ENCODE results near the gene IGFL4.
A peak's percentile ranks its signal among the peaks of the same experiment; 100 is the strongest.

The IGFL4 gene

GRCh38 chr19:46076031-46076880 lies 35.5 kb upstream of the IGFL4 start:
- DNase-seq (ENCODE audit: low read depth, low spot score): no peak
- TF ChIP-seq CTCF (IDR thresholded peaks at IDR 0.05; ENCODE audit: low read depth, low read length): no peak
- no peak overlapping the region for H3K4me3 ChIP-seq (ENCODE audit: low read depth, low read length)
- in situ Hi-C loops (cut with HindIII; ENCODE audit: low sequenced_read_pairs): no loop called here

GRCh38 chr19:46073268-46073922 lies 32.6 kb upstream of the IGFL4 start:
- peak; percentile 23 for DNase-seq (ENCODE audit: low read depth, low spot score)
- TF ChIP-seq CTCF (IDR thresholded peaks at IDR 0.05; ENCODE audit: low read depth, low read length): no peak
- in situ Hi-C loops (cut with HindIII; ENCODE audit: low sequenced_read_pairs): no loop called here
- no peak overlapping the region for H3K4me3 ChIP-seq (ENCODE audit: low read depth, low read length)

- no peak for TF ChIP-seq CTCF (IDR thresholded peaks at IDR 0.05; ENCODE audit: low read depth, low read length)
- peak; percentile 89 for DNase-seq (ENCODE audit: low read depth, low spot score)
- no peak overlapping the region for H3K4me3 ChIP-seq (ENCODE audit: low read depth, low read length)
- in situ Hi-C loops (cut with HindIII; ENCODE audit: low sequenced_read_pairs): no loop called here
Measured at GRCh38 chr19:46069806-46070341, 29.1 kb upstream of the IGFL4 start.

- in situ Hi-C loops (cut with HindIII; ENCODE audit: low sequenced_read_pairs): no loop called here
- DNase-seq (ENCODE audit: low read depth, low spot score): peak; percentile 94
- no peak for TF ChIP-seq CTCF (IDR thresholded peaks at IDR 0.05; ENCODE audit: low read depth, low read length)
- H3K4me3 ChIP-seq (ENCODE audit: low read depth, low read length): no peak overlapping the region
Measured at GRCh38 chr19:46068345-46069258, 27.8 kb upstream of the IGFL4 start.

GRCh38 chr19:46067691-46068090 lies 26.9 kb upstream of the IGFL4 start:
- TF ChIP-seq CTCF (IDR thresholded peaks at IDR 0.05; ENCODE audit: low read depth, low read length): no peak
- H3K4me3 ChIP-seq (ENCODE audit: low read depth, low read length): no peak overlapping the region
- no peak for DNase-seq (ENCODE audit: low read depth, low spot score)
- in situ Hi-C loops (cut with HindIII; ENCODE audit: low sequenced_read_pairs): no loop called here

GRCh38 chr19:46066471-46066870 lies 25.7 kb upstream of the IGFL4 start:
- TF ChIP-seq CTCF (IDR thresholded peaks at IDR 0.05; ENCODE audit: low read depth, low read length): no peak
- no peak for DNase-seq (ENCODE audit: low read depth, low spot score)
- in situ Hi-C loops (cut with HindIII; ENCODE audit: low sequenced_read_pairs): no loop called here
- no peak overlapping the region for H3K4me3 ChIP-seq (ENCODE audit: low read depth, low read length)

All from astrocyte of the spinal cord (primary cell).